ENCODE measurements around the gene SNED1.

GRCh38 chr2:241138471-241138870 is 140.1 kb downstream of the SNED1 start:
- TF ChIP-seq CTCF (conservative IDR thresholded peaks at IDR 0.05 in 1 of 2, IDR thresholded peaks at IDR 0.05 in 1 of 2; ENCODE audit: low read depth in 1 of 2, low read length in 2 of 2), result no peak
- no peak for TF ChIP-seq EZH2 (IDR thresholded peaks at IDR 0.05; ENCODE audit: low read length, missing control alignments)
